Erythroblast (primary cell): ENCODE measurements around the gene BMI1.

Experiments used
- GATA1 ChIP-seq: IDR thresholded peaks from 2 replicates; pipeline ENCODE4 v1.6.1; 2011; ENCODE audit warnings: low read depth, mild to moderate bottlenecking, control low read depth, low read length, moderate library complexity
- POLR2A ChIP-seq: IDR thresholded peaks from 2 replicates; pipeline ENCODE4 v1.6.1; 2011; ENCODE audit warnings: mild to moderate bottlenecking, low read length

- TF ChIP-seq POLR2A (no peak), GATA1 (no peak)
Measured at GRCh38 chr10:22308390-22308789, 12.5 kb upstream of the BMI1 start.
